GM18502 (cell line): Measurements from ENCODE around the gene SCLT1.
A peak's percentile ranks its signal among the peaks of the same experiment; 100 is the strongest.

Experiments used
- ATAC-seq: cut with Tn5 transposase; IDR thresholded peaks from one replicate; pipeline ENCODE4 v1.9.1; 2021; ENCODE audit warnings: mild to moderate bottlenecking; ENCODE audit not compliant: unreplicated experiment, poor library complexity

Gene SCLT1

DNA sequence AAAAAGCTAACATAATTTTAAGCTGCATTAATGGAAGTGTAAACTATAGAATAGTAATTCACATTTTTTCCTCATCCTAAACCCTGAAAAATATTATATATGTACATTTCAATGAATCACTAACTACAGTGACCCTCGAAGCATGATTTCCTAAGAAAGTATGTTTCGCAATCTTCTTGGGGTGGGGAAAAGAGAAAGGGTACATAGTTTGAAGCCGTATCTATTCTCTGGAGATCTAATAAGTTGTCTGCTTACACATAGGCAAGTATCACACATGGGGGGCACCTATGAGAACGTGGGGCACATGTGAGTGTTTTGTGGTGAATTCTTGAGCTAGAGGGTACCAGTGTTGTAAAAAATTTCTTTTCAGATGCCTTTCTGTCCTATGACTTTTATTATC is 212.7 kb downstream of the SCLT1 start:
- no peak for ATAC-seq

DNA sequence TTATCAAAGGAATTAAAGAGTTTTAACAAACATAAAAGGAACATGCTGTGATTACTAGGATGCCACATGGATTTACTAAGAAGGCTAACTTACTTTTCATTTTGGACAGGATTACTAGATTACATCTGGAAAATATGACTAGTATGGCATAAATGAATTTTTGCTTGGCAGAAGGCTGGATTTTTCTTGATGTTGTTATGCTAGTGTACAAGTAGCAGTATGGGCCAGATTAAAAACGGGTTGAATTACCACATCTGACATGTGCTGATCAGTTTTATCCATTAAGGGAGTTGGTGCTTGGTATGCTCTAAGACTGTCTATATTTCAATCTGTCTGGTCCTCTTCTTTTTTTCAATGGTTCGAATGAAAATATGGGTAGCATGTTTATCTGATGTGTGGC is 213.4 kb downstream of the SCLT1 start:
- ATAC-seq, result no peak

DNA sequence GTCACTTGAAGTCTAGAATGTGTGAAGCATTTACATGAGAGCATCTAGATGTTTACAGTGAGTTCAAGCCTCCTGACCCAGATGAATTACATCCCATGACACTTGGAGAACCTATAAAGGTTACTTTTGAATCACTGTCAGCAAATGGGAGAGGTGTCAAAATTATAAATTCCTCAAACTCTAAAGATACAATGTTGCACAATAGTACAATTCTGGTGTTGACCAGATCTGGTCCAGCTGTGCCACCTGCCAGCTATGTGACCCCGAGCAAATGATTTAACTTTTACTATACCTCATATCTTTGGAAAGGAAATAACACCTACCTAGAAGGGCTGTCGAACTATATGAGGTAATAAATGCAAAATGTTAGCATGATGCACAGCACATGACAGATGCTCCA is 214.1 kb downstream of the SCLT1 start:
- no peak for ATAC-seq

DNA sequence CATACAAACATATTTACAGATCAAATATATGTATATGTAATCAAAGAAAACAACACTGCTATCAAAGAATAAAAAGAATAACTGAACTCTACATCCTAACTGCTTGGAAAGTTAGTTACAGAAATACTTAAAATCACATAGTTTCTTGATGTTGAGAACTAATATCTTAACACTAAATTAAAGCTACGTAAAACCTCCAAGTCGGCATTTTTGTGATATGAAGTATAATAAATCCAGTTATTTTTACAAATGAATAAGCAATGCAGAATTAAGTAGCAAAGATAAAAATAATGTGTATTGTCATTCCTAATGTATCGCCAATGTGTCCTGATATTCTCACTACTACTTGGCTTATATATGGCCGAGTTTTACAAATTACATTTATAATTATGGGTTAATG is 215.4 kb downstream of the SCLT1 start:
- ATAC-seq, result no peak

DNA sequence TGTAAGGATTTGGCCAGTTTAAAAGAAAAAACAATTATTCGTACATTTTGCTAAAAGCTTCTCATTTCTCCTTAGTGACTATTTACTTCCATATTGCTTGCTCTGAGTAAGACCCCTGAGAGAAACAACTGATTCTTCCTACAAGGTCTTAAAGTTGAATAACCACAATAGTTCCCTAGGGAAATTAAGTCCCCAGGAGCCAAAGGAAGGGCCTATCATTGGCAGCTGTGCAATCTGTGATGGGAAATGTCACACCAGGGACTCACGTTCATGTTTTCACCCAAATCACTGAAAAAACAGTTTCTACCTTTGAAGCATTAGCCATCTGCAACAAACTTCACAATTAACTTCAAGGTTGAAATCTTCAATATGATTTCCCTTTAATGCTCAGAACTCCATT is 217.1 kb downstream of the SCLT1 start:
- no peak for ATAC-seq

DNA sequence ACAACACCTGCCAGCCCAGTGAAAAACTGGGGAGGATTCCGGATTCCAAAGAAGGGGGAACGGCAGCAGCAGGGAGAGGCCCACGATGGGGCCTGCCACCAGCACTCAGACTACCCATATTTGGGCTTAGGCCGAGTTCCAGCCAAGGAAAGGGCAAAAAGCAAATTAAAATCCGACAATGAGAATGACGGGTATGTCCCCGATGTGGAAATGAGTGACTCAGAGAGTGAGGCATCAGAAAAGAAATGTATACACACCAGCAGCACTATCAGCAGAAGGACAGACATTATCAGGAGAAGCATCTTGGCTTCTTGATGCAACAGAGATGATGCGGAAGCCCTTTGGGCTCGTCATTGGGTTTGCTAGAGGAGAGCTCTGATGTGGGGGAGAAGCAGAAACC is 221.4 kb downstream of the SCLT1 start:
- no peak for ATAC-seq

DNA sequence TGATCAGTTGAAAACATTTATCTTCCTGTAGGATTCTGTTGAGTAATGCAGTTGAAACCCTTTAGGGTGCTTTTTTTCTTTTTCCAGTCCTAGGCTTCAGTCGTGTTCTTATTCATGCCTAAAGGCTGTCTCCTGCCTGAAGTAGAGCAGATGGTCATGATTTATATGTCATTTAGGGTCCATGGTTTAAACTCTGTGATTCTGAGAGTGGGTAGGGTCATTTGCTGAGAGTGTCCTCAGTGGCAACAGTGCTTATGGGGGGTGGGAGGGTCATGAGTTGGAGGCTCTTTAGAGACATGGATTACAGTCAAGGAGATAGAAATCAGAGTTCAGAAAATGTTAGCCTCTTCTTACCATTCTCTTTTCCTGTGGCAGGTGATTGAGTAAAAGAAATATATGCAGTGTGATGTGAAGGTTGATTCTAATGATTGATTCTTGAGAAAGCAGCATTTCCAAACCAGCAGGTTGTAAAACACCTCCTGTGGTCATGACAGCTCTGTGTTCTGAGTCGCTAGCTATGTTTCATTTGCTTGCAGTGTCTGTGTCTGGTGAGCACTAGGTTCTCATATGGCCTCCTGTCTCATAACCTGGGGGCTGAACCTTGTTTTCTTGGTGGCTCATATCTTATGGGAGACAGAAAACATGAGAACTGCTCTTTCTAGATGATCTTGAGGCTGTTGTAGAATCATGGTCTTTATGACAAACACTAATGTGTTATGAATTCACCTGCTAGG is 223.4 kb downstream of the SCLT1 start:
- no peak for ATAC-seq

DNA sequence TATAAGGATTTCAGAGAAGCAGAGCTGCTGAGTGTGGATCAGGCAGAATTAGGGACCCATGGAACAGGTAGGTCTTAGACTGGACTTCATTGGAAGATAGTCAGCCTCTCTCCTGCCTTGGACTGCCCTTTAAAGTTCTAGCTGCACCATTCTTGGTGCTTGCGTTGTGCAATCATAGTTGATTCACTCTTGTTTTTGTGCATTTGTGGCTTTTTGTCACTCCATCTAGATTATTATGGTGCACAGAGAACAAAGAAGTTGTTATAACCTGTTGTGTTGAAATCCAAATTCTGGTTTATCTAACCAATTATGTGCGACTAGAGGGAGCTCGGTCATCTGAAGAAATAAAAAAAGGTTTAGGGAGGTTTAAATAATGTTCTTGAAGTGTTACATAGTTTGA is 224.6 kb downstream of the SCLT1 start:
- no peak for ATAC-seq

DNA sequence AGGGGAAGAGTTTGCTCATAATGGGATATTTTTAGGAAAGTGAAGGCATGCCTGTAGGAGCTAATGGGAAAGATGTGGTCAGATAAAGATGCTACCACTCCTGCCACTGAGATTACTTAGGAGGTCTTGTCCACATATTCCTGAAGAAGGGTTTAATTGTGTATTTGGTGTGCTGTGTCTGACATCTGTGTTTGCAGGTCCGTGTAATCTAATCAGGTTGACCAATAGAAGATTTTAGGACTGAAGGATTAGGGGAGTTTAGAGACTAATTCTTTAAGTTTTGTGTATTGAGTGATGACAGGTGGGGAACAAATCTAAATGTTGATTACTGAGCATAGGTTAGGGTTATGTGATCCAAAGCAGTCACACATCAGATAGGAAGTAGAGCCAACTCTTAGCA is 226.6 kb downstream of the SCLT1 start:
- no peak for ATAC-seq

DNA sequence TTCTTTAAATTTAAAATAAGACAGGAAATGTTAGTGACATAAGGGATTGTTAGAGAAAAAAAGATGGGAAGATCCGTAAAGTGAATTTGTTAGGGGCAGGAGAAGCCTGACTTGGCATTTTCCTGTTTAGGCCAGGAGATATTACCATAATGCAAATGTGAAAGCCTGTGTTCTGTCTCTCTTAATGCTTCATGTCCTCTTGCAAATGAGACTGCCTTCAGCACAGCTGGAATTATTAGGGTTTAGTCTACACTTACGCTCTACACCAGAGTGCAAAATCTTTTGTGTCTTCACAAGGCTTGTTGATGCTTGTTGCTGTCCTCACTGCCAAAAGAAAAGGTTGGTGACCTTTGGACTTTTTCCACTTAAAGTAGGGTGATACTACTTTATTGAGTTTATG is 227.1 kb downstream of the SCLT1 start:
- no peak for ATAC-seq

DNA sequence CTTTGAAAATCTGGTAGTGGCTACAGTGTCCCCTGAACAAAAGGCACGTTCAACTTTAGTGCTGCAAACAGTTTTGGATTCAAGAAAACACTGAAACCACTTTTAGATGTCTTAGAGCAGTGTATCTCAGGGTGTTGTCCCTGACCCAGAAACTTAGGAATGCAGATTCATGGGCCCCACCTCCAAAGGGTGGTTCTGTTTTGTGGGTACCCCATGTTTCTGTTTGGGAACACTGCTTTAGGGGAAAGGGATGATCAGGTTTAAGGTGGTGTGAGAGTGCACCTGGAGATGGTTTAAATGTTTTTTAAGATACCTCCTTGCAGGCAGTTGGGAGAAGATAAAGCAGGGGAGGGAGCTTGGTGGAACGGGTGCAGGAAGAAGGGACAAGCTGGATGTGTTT is 228.2 kb downstream of the SCLT1 start:
- ATAC-seq, result no peak

DNA sequence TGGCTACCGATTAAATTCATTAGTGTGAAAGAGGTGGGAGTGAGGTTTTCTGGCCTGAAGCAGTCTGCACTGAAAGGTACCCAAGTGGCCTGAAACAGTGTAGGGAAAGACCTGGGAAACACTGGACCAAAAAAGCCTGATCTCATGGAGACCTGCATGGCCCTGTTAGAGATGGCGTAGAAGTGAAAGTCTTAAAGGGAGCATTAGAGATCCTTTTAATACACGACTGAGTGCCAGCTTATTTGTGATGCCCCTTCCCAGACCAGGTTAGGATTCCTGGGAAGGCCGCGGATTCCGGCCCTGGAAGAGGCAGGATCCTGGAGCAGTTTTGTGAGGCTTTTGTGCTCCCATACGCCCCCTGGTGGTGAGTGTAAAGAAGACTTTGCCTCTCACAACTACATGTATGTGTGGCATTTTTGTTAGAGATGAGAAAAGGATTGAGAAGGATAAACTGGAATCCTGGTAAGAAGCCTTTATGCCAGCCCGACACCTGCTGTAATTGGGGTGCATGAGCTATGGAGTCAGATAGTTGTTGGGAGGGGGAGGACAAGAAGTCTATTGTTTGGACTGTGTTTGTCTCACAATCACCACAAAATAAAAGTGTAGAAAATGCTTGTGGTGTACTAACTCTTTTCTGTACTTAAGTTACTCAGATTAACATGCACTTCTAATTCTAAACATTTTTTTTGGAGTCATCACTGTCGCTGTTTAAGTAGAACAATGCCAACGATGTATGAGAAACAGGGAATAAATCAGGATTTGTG is 229.8 kb downstream of the SCLT1 start:
- peak; percentile 2 for ATAC-seq

DNA sequence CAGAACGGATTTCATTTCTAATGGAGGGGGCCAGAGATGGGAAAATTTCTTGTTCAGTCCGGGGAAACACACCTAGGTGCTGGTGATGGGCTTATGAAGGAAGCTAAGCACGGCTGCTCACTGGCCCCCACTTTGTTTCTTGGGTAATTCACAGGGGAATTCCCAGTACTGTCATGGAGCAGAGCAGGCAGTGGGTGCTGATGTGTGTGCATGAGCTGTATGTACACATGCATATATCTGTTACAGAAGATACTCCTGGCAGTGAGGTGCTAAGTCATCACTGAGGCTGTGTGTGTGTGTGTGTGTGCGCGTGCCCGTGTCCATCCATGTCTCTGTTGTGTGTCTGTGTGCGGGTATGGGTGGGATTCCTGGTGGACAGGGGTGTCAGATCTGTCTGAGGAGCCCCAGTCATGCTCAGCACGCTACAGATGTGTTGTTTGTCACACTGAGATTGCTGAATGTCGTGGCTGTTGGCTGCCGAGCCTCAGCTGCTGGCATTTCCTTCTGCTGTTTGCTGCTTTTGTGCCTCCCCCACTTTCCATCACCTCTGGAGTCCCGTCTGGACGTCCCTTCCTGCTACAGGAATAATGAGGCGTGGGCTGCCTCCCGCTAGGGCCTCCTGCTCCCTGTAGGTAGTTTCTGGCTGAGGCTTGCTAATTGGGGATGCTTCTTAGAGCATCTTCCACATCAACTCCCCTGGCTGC is 230.6 kb downstream of the SCLT1 start:
- ATAC-seq, result peak; percentile 70

DNA sequence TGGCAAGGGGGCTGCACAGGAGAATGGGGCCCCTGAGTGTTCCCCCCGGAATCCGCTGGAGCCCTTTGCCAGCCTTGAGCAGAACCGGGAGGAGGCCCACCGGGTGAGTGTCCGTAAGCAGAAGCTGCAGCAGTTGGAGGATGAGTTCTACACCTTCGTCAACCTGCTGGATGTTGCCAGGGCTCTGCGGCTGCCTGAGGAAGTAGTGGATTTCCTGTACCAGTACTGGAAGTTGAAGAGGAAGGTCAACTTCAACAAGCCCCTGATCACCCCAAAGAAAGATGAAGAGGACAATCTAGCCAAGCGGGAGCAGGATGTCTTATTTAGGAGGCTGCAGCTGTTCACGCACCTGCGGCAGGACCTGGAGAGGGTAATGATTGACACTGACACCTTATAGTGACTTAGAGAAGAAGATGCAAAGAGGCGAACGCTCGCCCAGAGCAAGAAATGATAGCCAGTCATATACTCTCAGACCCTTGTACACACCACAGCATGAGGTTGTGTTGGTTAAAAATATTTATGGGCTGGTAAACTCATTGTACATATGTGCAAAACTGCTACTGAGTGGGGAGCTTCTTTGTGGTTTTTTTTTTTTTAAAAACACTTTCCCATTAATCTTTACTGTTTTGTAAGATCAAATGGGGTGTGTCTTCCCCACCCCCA is 231.4 kb downstream of the SCLT1 start:
- ATAC-seq, result peak; percentile 15

DNA sequence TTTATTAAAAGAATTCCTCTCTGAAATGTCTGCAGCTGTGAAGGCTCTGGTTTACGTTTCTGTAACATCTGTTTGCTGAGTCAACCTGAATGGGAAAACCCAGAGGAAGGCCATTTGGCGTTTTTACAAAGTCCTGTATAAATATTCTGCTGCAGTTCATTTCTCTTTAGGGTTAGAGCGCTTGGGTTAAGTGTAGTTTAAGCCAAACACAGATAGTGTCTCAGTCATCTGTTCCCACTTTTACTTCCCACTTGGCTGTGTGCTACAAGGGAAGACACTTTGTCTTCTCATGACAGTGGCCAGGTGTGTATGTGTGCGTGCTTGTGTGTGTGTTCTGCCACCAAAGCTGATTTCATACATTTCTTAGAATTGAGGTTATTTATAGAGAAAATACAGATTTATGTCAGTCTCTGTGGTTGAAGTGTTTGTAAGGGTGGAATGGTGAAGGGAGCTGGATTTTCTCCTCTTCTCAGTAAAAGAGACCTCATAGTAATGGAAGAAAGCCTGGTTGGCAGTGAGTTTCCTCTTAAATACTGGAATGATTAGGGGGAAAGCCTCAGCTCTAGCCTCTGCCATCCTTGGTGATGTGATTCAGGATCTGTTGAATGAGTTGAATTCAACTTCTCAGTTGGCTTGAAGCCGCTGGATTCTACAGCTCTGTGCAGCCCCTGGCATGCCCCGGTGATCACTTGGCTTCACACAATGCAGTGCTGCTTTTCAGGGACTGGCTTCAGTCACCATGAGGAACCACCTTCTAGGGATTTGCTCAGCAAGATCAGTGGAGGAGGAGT is 233.3 kb downstream of the SCLT1 start:
- ATAC-seq, result peak; percentile 20

DNA sequence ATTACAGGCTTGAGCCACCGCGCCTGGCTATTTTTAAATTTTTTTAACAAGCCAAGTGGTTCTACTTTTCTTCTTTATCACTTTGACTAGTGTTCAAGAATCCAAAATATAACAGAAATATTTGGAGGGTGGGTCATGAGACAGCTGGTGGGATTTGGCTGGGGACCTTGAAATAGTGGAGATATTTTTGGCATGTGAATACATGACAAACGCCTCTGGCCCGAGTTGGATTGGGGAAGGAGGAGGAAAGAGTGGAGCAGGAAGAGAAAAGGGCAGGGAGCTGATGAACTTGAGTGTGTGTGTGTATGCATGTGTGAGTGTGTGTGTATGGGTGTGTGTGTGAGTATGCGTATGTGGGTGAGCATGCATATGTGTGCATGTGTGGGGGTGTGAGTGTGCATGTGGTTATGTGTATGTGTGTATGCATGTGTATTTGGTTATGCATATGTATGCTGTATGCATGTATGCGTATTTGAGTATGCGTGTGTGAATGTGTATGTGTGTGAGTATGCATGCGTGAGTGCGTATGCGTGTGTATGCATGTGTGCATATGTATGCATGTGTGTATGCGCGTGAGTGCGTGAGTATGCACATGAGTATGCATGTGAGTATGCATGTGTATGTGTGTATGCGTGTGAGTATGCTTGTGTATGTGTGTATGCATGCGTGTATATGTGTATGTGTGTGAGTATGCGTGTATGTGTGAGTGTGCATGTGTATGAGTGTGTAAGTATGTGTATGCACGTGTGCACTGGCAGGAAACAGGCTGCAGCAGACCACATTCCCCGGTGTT is 234.3 kb downstream of the SCLT1 start:
- ATAC-seq, result no peak

DNA sequence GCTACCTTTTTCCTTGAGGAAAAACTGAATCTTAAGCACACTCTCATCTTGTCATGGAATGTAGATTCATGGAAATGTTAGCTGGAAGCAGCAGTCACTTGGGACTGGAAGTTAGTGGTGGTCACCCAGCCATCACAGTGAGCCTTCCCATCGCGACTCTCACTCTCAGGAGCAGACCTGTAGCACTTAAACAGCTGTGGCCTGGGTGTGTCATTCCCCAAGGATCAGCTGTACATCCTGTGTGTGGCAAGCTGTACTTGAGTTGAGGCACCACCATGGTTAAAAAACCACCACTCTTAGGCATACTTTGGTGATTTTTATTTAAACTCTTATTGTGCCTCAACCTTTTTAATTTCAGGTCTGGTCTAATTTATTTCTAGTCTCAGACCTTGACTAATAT is 237.1 kb downstream of the SCLT1 start:
- no peak for ATAC-seq

DNA sequence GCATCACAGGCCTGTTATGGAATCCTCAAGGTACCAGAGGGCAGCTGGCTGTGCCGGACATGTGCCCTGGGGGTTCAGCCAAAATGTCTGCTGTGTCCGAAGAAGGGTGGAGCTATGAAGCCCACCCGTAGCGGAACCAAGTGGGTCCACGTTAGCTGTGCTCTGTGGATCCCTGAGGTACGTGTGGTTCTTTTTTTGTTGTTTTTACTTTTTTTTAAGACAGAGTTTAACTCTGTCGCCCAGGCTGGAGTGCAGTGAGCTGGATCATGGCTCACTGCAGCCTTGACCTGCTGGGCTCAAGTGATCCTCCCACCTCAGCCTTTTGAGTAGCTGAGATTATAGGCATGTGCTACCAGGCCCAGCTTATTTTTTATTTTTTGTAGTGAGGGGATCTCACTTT is 237.7 kb downstream of the SCLT1 start:
- ATAC-seq, result no peak

DNA sequence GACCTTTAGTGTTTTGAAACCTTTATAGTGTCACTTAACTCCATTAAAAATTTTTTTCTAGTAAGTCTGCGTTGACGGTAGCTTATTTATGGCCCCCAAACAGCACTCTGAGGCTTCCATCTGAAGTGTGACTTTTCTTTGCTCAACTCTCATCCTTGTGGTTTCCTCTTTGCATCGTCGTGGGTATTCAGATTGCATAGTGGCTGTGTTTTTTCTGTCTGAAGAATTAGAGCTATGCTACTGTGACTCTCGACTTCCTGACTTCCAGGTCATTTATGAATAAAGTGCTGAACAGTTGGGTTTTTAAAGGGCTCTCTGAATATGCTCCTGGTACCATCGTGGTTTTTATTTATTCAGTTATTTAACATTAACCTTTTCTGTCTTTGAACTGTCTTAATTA is 238.9 kb downstream of the SCLT1 start:
- peak; percentile 86 for ATAC-seq
